ENCODE measurements around the gene TRIM47. TPM values are rescaled to one million over a fixed set of nuclear protein-coding genes. Genes with fewer than 3 reads are reported as not detected.

Gene TRIM47
- total RNA-seq, 1 experiment from 2014 or later, result 0.95 TPM

DNA sequence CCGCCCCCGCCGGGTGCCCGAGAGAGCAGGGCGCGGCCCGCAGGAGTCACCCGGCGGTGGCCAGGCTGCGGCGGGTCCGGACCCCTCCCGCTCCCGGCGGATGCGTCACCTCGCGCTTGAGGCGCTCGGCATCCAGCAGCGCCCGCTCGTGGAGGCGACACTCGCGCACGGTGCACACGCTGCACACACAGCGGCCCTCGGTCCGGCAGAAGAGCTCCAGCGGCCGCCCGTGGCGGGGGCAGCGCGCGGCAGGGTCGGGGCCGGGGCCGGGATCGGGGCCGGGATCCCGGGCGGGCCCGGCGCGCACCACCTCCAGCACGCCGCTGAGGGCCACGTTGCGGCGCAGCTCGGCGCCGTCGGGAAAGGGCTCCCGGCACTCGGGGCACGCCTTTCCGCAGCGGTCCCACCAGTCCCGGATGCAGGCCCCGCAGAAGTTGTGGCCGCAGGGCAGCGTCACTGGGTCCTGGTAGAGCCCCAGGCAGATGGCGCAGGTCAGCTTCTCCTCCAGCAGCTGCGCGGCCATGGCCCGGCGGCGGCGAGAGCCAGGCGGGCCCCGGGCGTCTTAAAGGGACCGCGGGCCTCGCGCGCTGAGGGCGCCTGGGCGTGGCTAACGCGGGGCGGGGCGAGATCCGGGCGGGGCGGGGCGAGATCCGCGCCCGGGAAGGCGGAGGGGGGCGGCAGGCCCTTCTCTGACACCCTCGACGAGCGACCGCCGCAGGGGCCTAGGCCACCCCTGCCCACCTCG lies 18.2 kb upstream of the TRIM47 start, which contains the start of gene TRIM65:
Gene TRIM65, minus strand, starts transcription at position 537 of the 745 bp plus-strand sequence. Its CDS starts 14 bp downstream, at position 523.
- Histone ChIP-seq H3K4me3 (ENCODE audit: low read depth, low read length, poor library complexity, severe bottlenecking) (peak within 1 kb of the TSS; percentile 89), H3K9me3 (ENCODE audit: low read depth, low read length, poor library complexity, severe bottlenecking) (no peaks in the 10 kb centered on the region), H3K36me3 (ENCODE audit: insufficient read depth, low read length, poor library complexity, severe bottlenecking) (peaks cover 41% of the 10 kb centered on the region), H3K27ac (ENCODE audit: low read depth, low read length, poor library complexity, severe bottlenecking) (peak within 1 kb of the TSS; percentile 84), H3K4me1 (ENCODE audit: insufficient read depth, low read length, poor library complexity, severe bottlenecking) (peaks cover 17% of the 10 kb centered on the region), H3K27me3 (replicated peaks; ENCODE audit: insufficient read depth, low read depth, low read length, poor library complexity) (no peaks in the 10 kb centered on the region)
- BruUV-seq (replicated peaks), result no TSS peak
- ChIA-PET CTCF (interaction anchor here (0.6 to 1.5 kb wide), 2 partner anchors 41 to 48 kb away, joined by 4 to 5 read pairs; partner anchors contain the start of gene WBP2), POLR2A (ENCODE audit: low non-redundant PET) (no interaction called here)
- TF ChIP-seq EZH2 (IDR thresholded peaks at IDR 0.05; ENCODE audit: borderline replicate concordance, low read depth, low read length, poor library complexity, severe bottlenecking), result no peak
- TF ChIP-seq, protein P1, sequence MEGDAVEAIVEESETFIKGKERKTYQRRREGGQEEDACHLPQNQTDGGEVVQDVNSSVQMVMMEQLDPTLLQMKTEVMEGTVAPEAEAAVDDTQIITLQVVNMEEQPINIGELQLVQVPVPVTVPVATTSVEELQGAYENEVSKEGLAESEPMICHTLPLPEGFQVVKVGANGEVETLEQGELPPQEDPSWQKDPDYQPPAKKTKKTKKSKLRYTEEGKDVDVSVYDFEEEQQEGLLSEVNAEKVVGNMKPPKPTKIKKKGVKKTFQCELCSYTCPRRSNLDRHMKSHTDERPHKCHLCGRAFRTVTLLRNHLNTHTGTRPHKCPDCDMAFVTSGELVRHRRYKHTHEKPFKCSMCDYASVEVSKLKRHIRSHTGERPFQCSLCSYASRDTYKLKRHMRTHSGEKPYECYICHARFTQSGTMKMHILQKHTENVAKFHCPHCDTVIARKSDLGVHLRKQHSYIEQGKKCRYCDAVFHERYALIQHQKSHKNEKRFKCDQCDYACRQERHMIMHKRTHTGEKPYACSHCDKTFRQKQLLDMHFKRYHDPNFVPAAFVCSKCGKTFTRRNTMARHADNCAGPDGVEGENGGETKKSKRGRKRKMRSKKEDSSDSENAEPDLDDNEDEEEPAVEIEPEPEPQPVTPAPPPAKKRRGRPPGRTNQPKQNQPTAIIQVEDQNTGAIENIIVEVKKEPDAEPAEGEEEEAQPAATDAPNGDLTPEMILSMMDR (conservative IDR thresholded peaks at IDR 0.05; ENCODE audit: low read depth, low read length), result 0 out of 2 replicates have a peak, but pooled peaks have one; percentile 26
- intact Hi-C loops (cut with micrococcal nuclease; ENCODE audit: unreplicated experiment), result no loop called here
- DNase-seq (ENCODE audit: low spot score), result peak; percentile 82

DNA sequence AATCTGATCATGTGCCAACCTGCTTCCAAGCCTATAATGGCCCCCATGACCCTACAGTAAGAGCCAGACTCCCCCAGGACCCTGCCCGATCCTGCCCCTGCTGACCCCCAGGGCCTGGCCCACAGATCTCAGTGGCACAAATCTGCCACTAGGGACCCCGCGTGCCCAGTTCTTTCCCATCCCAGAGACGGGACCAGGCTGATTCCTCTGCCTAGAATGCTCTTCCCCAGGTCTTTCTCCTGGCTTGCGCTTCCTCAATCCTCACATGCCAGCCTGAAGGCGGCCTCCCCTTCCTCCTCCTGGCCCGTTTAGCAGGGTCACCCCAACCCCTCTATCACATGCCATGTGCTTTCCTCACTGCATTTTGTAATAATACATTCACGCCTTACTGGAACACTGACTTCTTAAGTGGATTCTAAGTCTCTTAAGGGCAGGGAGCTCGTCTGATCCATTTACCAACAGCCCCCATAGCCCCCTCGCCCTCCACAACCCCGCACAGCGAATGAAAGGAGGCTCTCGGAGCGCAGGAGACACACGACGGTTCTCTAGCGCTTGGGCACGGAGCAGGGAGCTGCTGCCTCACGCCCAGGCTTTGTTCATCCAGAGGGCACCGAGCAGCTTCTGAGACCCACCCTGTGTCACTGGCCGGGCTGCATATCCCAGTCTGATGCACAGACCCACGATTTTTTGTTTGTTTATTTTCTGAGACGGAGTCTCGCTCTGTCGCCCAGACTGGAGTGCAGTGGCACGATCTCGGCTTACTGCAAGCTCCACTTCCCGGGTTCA lies 17.2 kb upstream of the TRIM47 start:
- DNase-seq (ENCODE audit: low spot score), result peak; percentile 55
- Histone ChIP-seq H3K4me3 (ENCODE audit: low read depth, low read length, poor library complexity, severe bottlenecking) (peak overlapping the region; percentile 89), H3K36me3 (ENCODE audit: insufficient read depth, low read length, poor library complexity, severe bottlenecking) (peaks cover 41% of the 10 kb centered on the region), H3K4me1 (ENCODE audit: insufficient read depth, low read length, poor library complexity, severe bottlenecking) (peaks cover 17% of the 10 kb centered on the region), H3K9me3 (ENCODE audit: low read depth, low read length, poor library complexity, severe bottlenecking) (no peaks in the 10 kb centered on the region), H3K27ac (ENCODE audit: low read depth, low read length, poor library complexity, severe bottlenecking) (peak overlapping the region; percentile 84), H3K27me3 (replicated peaks; ENCODE audit: insufficient read depth, low read depth, low read length, poor library complexity) (no peaks in the 10 kb centered on the region)
- ChIA-PET POLR2A (ENCODE audit: low non-redundant PET) (interaction anchor here (0.5 kb wide), 1 partner anchor 41 kb away, joined by 3 read pairs; the partner anchor contains the start of gene WBP2), CTCF (interaction anchor here (1.5 kb wide), 1 partner anchor 47 kb away, joined by 5 read pairs; no protein-coding TSS in a partner anchor)
- intact Hi-C loops (cut with micrococcal nuclease; ENCODE audit: unreplicated experiment), result no loop called here
- no TSS peak for BruUV-seq (replicated peaks)
- TF ChIP-seq, protein P1 (conservative IDR thresholded peaks at IDR 0.05; ENCODE audit: low read depth, low read length), result peak; percentile 51
- no peak for TF ChIP-seq EZH2 (IDR thresholded peaks at IDR 0.05; ENCODE audit: borderline replicate concordance, low read depth, low read length, poor library complexity, severe bottlenecking)

DNA sequence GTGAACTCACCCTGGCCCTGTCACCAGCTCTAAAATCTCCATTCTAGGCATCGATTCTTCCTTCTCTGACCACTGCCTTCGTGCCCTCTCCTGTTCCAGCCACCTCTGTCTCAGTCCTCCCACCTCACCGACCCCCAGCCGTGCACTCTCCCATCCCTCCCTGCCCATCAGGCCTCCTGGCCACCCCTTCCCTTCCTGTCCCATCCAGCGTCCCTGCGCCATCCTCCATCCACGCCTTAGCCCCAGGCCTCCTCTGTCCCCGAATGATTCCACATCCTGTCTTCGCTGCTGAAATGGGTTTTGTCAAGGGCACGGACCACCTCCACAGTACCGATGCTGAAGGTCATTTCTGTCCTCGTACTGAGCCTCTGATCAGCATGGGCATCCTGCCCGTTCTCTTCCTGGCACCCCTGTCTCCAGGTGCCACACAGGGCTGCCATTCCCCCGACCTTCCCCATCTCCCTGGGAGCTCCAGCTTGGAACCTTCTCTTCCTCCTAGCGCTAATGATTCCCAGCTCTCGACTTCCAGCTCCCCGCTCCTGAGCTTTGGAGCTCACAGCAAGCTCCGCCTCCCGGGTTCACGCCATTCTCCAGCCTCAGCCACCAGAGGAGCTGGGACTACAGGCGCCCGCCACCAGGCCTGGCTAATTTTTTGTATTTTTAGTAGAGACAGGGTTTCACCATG lies 15.8 kb upstream of the TRIM47 start:
- no peak for DNase-seq (ENCODE audit: low spot score)
- no TSS peak for BruUV-seq (replicated peaks)
- Histone ChIP-seq H3K27ac (ENCODE audit: low read depth, low read length, poor library complexity, severe bottlenecking) (no peak overlapping the region), H3K4me3 (ENCODE audit: low read depth, low read length, poor library complexity, severe bottlenecking) (no peak overlapping the region), H3K27me3 (replicated peaks; ENCODE audit: insufficient read depth, low read depth, low read length, poor library complexity) (no peaks in the 10 kb centered on the region), H3K9me3 (ENCODE audit: low read depth, low read length, poor library complexity, severe bottlenecking) (no peaks in the 10 kb centered on the region), H3K4me1 (ENCODE audit: insufficient read depth, low read length, poor library complexity, severe bottlenecking) (peaks cover 17% of the 10 kb centered on the region), H3K36me3 (ENCODE audit: insufficient read depth, low read length, poor library complexity, severe bottlenecking) (peaks cover 30% of the 10 kb centered on the region)
- CTCF ChIA-PET, result interaction anchor here (0.6 kb wide), 1 partner anchor 96 kb away, joined by 5 read pairs; no protein-coding TSS in a partner anchor
- POLR2A ChIA-PET (ENCODE audit: low non-redundant PET), result no interaction called here
- intact Hi-C loops (cut with micrococcal nuclease; ENCODE audit: unreplicated experiment), result no loop called here
- TF ChIP-seq EZH2 (IDR thresholded peaks at IDR 0.05; ENCODE audit: borderline replicate concordance, low read depth, low read length, poor library complexity, severe bottlenecking), result no peak
- TF ChIP-seq, protein P1 (conservative IDR thresholded peaks at IDR 0.05; ENCODE audit: low read depth, low read length), result no peak

Data from A673 (cell line).